HL-60 (cell line): ENCODE measurements around the gene BTBD9.

ENCODE experiments used
- DNase-seq, 2 experiments: peaks; one replicate each; pipeline ENCODE4 v3.0.0-alpha.2; 2010 to 2020; ENCODE audit warnings: low read depth in 1 of 2, low spot score in 1 of 2
- H3K27ac ChIP-seq: fragments of 250-450 bp; sonication (Bioruptor Pico); replicated peaks from 2 replicates; pipeline ENCODE4 v1.5.1; 2020; ENCODE audit warnings: mild to moderate bottlenecking, moderate library complexity
- H3K27me3 ChIP-seq: fragments of 250-450 bp; sonication (Bioruptor Pico); 2 replicates; pipeline ENCODE4 v1.5.1; 2021; ENCODE audit warnings: mild to moderate bottlenecking, moderate library complexity; ENCODE audit not compliant: insufficient read depth, poor library complexity, severe bottlenecking
- H3K4me3 ChIP-seq: replicated peaks from 2 replicates; pipeline ENCODE4 v1.5.1; 2011; ENCODE audit warnings: mild to moderate bottlenecking, control low read depth, low read length; ENCODE audit not compliant: insufficient read depth
- CTCF ChIP-seq: IDR thresholded peaks from one replicate; pipeline ENCODE4 v1.5.1; 2011; ENCODE audit warnings: low read length, control low read depth, inconsistent platforms; ENCODE audit not compliant: insufficient read depth
- GABPA ChIP-seq: IDR thresholded peaks from 2 replicates; pipeline ENCODE4 v1.6.1; 2012; ENCODE audit warnings: low read depth
- POLR2AphosphoS5 ChIP-seq: IDR thresholded peaks from 2 replicates; pipeline ENCODE4 v1.6.1; 2012; ENCODE audit warnings: low read depth
- REST ChIP-seq: IDR thresholded peaks from 2 replicates; pipeline ENCODE4 v1.6.1; 2012; ENCODE audit warnings: low read depth; ENCODE audit not compliant: insufficient replicate concordance
- SPI1 ChIP-seq: IDR thresholded peaks from 2 replicates; pipeline ENCODE4 v1.6.1; 2012; ENCODE audit warnings: low read depth, mild to moderate bottlenecking, borderline replicate concordance

BTBD9 gene

DNA sequence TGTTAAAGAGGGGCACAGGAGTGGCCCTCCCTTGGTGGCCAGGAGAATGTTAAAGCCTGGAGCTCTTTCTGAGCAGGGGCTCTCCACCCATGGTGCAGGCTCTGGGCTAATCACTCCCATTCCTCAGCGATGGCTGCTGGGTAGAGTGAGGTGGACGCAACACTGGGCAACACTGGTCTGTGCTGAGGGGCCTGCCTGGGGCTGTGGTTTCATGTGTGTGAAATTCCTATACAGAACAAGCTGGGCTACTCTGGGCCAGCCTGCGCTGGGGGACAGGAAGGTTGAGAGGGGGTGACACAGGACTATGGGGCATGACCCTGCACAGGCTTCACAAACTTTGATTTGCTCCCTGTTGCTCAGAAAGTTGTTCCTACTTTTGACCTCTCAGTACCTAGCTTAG, 427.6 kb downstream of the BTBD9 start:
- H3K4me3 ChIP-seq: no peak overlapping the region
- no peak for DNase-seq
- H3K27me3 ChIP-seq: no peaks in the 10 kb centered on the region
- TF ChIP-seq SPI1 (no peak), CTCF (no peak)
- H3K27ac ChIP-seq: no peak overlapping the region

DNA sequence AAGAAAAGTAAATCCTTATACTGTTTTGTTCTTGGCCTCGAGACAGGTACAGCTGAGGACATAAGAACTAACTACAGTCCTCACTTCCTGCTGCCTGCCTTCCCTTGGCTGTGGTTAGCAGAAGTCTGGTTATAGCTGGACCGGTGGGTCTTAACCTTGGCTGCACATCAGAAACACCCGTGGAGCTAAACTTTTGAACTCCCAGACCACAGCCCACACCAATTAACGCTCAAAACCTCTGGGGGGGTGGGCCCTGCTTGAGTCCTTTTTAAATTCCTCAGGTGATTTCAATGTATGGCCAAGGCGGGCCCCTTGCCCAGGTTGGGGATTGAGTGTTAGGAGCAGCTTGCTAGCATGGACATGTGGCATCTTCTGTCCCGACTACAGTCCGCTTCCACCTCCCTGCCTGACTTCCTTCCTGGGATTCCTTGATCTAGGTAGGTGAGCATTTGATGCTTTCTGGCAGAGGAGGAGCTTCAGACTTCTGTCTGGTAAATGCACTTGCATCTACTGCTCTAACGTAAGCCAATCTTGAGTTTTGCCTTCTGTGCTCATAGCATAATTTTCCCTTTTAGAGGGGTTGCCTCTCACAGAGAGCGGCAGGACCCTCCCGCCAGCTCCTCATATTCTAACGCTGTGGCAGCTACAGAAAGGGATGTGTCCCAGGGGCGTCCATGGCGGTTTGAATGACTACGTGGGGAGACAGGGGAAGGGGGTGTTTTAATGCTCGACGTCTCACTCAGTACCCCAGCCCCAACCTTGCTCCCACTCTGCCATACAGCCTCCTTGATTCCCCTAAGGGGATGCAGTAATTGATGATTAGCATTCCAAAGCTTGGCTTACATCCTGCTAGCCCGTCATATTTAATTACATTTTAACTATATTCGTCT, 430.1 kb downstream of the BTBD9 start:
- DNase-seq: no peak
- TF ChIP-seq CTCF: no peak
- no peak for TF ChIP-seq REST
- TF ChIP-seq SPI1: no peak
- TF ChIP-seq GABPA: no peak
- no peak for TF ChIP-seq POLR2AphosphoS5
- H3K4me3 ChIP-seq: no peak overlapping the region
- H3K27me3 ChIP-seq: no peaks in the 10 kb centered on the region
- H3K27ac ChIP-seq: no peak overlapping the region

- TF ChIP-seq CTCF (no peak), POLR2AphosphoS5 (no peak), GABPA (no peak), REST (no peak), SPI1 (no peak)
- no peak overlapping the region for H3K4me3 ChIP-seq
- no peak for DNase-seq
- no peaks in the 10 kb centered on the region for H3K27me3 ChIP-seq
- no peak overlapping the region for H3K27ac ChIP-seq
Observed at GRCh38 chr6:38208028-38208427, 431.7 kb downstream of the BTBD9 start.

- no peaks in the 10 kb centered on the region for H3K27me3 ChIP-seq
- DNase-seq: no peak
- TF ChIP-seq GABPA (no peak), SPI1 (no peak), POLR2AphosphoS5 (no peak), CTCF (no peak), REST (no peak)
- H3K4me3 ChIP-seq: no peak overlapping the region
- H3K27ac ChIP-seq: no peak overlapping the region
Observed at GRCh38 chr6:38207375-38207774, 432.4 kb downstream of the BTBD9 start.
